Hypothalamus (tissue), 51 donors: Measurements from ENCODE around the gene OSBPL2.

Experiments used
- DNase-seq, 51 donors: peaks; one replicate each; lab custom pipeline; 2025; lab: John Stamatoyannopoulos, UW

Gene OSBPL2

GRCh38 chr20:62232770-62233645, 5.3 kb upstream of the OSBPL2 start:
- no peak for DNase-seq

- no peak for DNase-seq
Observed at GRCh38 chr20:62233684-62234083, 4.6 kb upstream of the OSBPL2 start.

- DNase-seq = no peak
Observed at GRCh38 chr20:62234339-62234738, 4.0 kb upstream of the OSBPL2 start.

- peak in 2 of 51 donors; percentile 9 to 28 for DNase-seq
Observed at GRCh38 chr20:62235001-62235776, 3.1 kb upstream of the OSBPL2 start.

GRCh38 chr20:62235777-62236157, 2.6 kb upstream of the OSBPL2 start:
- no peak for DNase-seq

GRCh38 chr20:62236200-62236599, 2.1 kb upstream of the OSBPL2 start:
- no peak for DNase-seq

GRCh38 chr20:62236766-62237513, 1.4 kb upstream of the OSBPL2 start:
- DNase-seq = peak in 28 of 51 donors; percentile 8 to 65 (median 40)

GRCh38 chr20:62237514-62237800, 864 bp upstream of the OSBPL2 start:
- DNase-seq = no peak

- DNase-seq = no peak
Observed at GRCh38 chr20:62238569-62239277, 402 bp downstream of the OSBPL2 start.

GRCh38 chr20:62239278-62239879, 1.1 kb downstream of the OSBPL2 start:
- no peak for DNase-seq

- no peak for DNase-seq
Observed at GRCh38 chr20:62240020-62240685, 1.8 kb downstream of the OSBPL2 start.

- DNase-seq = no peak
Observed at GRCh38 chr20:62241506-62241905, 3.2 kb downstream of the OSBPL2 start.

GRCh38 chr20:62242176-62242575, 3.9 kb downstream of the OSBPL2 start:
- DNase-seq = no peak

- no peak for DNase-seq
Observed at GRCh38 chr20:62243106-62243505, 4.8 kb downstream of the OSBPL2 start.

GRCh38 chr20:62243906-62244515, 5.7 kb downstream of the OSBPL2 start:
- no peak for DNase-seq

- DNase-seq = no peak
Observed at GRCh38 chr20:62244644-62245108, 6.4 kb downstream of the OSBPL2 start.

GRCh38 chr20:62245911-62246280, 7.6 kb downstream of the OSBPL2 start:
- peak in 4 of 51 donors; percentile 6 to 20 (median 17) for DNase-seq

GRCh38 chr20:62246431-62246830, 8.1 kb downstream of the OSBPL2 start:
- DNase-seq = no peak
